ENCODE measurements around the gene DACH1.

DNA sequence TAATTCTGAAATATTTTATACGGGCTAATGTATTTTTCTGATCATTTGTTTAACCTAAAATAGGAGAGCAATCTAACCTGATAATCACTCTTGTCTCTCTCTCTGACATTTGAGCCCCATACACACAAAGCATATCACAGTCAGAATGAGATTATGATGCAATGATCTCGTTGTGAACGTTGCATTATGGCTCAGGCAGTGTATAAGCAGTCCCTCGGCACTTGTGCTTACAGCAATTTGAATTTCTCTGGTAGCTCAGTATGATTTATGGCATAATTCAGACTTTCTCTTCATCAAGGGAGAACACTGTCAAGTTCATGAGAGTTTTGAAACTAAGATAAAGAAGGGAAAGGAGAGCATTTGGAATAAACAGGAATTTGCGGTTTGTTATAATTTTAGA lies 256.1 kb downstream of the DACH1 start:
- no peak for TF ChIP-seq POLR2A (IDR thresholded peaks at IDR 0.05)
- TF ChIP-seq, protein P1, sequence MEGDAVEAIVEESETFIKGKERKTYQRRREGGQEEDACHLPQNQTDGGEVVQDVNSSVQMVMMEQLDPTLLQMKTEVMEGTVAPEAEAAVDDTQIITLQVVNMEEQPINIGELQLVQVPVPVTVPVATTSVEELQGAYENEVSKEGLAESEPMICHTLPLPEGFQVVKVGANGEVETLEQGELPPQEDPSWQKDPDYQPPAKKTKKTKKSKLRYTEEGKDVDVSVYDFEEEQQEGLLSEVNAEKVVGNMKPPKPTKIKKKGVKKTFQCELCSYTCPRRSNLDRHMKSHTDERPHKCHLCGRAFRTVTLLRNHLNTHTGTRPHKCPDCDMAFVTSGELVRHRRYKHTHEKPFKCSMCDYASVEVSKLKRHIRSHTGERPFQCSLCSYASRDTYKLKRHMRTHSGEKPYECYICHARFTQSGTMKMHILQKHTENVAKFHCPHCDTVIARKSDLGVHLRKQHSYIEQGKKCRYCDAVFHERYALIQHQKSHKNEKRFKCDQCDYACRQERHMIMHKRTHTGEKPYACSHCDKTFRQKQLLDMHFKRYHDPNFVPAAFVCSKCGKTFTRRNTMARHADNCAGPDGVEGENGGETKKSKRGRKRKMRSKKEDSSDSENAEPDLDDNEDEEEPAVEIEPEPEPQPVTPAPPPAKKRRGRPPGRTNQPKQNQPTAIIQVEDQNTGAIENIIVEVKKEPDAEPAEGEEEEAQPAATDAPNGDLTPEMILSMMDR (IDR thresholded peaks at IDR 0.05 in 4 of 5, conservative IDR thresholded peaks at IDR 0.05 in 1 of 5): no peak
